ENCODE measurements around the gene LRRC14B.
"Not testable (repeated sequence)": the region's sequence is repeated elsewhere in the genome, so short reads cannot be mapped to it uniquely, and the experiment has no call there.

Gene LRRC14B

DNA sequence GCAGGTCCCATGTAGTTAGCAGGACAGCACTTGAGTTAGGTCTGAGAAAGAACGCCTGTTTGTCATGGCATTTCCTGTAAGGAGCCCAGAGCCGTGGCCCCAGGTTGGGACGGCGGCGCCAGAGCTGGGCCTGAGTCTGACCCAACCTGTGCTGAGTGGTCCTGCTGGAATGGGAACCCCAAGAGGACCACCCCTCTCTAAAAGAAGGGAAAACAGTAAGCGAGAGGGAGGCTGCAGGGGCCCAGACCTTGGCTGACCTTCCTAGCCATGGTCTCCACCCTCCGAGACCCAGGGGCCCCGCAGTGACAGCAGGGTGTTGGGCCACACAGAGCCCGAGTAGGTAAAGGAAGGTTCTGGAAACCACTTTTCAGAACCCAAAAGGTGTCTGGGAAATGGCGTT, 1.8 kb upstream of the LRRC14B start:
- DNase-seq (ENCODE audit: extremely low spot score, insufficient read length, low read depth) (no peak), FAIRE-seq (no peak)

DNA sequence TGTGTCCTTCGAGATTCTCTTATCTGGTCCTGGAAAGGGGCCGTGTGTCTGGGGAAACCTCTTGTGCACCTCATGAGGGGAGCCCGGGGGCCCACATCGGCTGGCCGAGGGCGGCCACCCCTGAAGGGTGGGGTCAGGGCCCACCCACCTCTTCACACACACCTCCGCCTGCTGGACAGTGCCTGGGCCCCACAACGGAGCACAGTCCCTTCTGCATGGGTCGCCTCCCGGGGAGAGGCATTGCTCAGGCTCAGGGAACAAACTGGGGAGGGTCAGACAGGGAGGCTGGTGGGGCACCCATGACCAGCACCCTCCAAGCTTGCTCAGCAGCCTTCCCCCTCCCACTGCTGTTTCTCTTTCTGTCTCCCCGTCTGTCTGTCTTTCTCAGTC, 1.3 kb upstream of the LRRC14B start:
- FAIRE-seq: no peak
- DNase-seq (ENCODE audit: extremely low spot score, insufficient read length, low read depth): no peak

DNA sequence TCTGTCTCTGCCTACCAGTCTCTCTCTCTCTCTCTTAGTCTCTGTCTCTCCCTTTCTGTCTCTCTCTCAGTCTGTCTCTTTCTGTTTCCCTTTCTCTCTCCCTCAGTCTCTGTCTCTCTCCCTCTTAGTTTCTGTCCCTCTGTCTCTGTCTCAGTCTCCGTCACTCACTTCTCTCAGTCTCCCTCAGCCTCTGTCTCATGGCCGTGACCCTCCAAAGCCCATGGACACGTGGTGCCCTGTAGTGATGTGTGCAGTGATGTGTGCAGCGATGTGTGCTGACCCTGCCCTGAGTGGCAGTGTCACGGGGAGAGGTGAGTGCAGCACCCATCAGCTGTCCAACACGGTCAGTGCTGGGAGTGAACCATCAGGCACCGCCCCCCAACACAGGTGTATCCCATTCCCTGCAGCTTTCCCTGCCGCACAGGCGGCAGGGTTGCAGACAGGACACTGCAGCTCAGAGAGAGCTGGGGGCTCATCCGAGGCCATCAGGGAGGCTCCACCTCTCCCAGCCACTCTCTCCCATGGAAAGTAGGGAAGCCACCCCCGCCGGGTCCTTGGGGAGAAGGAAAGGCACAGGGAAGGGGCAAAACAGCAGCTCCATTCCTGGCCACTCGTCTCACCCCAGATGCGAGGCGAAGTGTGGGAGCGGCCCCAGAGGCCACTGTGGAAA, 794 bp upstream of the LRRC14B start:
- DNase-seq (ENCODE audit: extremely low spot score, insufficient read length, low read depth): no peak
- FAIRE-seq: no peak

DNA sequence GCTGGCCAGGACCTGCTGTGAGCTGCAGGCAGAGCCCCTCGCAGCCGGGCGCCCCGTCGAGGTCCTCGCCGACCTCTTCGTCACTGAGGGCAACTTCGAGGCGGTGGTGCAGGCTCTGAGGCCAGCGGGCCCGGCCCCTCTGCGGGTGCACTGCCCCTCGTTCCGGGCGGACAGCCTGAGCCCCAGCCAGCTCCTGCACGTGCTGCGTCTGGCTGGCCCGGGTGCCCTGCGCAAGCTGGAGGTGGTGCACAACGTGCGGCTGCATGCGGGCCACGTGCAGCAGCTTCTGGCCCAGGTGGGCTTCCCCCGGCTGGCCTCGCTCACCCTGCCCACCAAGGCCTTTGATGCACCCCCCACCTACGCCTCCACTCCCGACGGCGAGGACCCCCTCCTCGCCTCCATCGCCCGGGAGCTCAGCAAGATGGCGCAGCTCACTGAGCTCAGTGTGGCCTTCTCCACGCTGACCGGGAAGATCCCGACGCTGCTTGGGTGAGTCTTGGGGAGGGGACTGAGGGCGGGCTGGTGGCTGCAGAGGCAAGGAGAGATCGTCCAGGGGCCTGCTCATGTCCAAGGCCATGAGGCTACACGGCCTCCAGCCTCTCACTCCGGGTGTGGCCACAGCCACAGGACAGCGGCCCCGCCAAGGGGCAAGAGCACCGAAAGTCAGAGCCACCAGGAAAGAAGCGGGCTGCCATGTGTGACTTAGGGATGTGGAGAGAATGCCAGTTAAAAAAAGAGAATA, 825 bp downstream of the LRRC14B start:
- DNase-seq (ENCODE audit: extremely low spot score, insufficient read length, low read depth): no peak
- FAIRE-seq: no peak

DNA sequence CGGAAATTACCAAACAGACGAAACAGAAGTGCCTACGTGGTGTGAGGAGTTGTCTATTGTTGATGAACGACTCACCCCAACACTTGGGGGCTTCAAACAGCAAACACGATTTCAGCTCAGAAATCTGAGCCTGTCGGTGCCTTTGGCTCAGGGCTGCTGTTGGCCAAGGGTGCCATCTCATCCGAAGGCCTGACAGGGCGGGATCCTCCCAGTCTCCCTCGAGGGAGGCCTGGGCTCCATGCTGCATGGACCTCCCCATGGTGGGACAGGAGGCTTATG, 1.3 kb downstream of the LRRC14B start:
- DNase-seq (ENCODE audit: extremely low spot score, insufficient read length, low read depth) (no peak), FAIRE-seq (no peak)

DNA sequence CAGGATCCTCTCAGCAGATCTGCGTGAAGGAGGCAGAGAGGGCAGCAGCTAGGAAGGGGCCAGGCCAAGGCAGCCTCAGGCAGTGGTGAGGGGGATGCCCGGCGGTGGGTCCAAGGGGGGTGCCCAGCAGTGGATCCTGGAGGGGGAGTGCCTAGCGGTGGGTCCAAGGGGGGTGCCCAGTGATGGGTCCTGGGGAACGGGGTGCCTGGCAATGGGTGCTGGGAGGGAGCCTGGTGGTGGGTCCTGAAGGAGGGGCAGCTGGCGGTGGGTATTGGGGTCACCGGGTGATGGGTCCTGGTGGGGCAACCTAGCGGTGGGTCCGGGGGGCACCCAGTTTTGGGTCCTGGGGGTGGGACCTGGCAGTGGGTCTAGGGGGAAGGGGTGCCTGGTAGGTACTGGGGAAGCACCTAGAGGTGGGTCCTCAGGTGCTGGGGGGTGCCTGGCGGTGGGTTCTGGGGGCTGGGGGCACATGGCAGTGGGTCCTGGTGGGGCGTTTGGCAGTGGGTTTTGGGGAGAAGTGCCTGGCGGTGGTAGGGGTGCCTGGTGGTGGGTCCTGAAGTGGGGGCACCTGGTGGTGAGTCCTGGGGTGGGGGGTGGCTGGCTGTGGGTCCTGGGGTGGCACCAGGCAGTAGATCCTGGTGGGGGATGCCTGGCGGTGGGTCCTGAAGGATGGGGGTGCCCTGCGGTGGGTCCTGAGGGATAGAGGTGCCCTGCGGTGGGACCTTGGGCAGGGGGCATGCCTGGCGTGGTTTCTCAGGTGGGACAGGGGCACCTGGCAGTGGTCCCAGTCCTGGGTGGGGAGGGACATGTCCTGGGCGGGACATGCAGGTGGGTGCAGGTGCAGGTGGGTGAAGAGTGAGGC, 1.9 kb downstream of the LRRC14B start:
- FAIRE-seq: no peak
- DNase-seq (ENCODE audit: extremely low spot score, insufficient read length, low read depth): no peak

DNA sequence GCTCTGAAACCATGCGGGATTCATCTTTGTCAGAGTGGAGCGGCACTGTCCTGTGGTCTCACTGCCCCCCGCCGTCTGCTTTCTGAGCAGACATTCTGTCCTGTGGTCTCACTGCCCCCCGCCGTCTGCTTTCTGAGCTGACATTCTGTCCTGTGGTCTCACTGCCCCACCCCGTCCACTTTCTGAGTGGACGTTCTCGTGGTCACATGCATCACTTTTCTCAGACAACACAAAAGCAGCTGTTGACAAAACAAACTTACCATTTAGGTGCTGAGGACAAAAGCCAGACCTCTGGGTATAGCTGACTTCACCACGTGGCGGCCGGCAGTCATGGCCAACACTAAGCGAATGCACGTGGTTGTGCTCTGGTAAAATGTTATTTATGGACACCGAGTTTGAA, 2.8 kb downstream of the LRRC14B start:
- DNase-seq (ENCODE audit: extremely low spot score, insufficient read length, low read depth) (no peak), FAIRE-seq (no peak)

DNA sequence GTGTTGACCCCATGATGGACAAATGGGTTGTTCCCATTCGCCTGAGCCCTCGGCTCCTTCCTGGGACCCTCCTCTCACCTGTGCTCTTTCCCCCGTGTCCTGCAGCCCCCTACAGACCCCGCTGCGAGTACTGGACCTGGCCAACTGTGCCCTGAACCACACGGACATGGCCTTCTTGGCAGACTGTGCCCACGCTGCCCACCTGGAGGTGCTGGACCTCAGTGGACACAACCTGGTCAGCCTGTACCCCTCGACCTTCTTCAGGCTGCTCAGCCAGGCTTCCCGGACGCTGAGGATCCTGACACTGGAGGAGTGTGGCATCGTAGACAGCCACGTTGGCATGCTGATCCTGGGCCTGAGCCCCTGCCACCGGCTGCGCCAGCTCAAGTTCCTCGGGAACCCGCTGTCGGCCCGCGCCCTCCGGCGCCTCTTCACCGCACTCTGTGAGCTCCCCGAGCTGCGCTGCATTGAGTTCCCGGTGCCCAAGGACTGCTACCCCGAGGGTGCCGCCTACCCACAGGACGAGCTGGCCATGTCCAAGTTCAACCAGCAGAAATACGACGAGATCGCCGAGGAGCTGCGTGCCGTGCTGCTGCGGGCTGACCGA, 3.4 kb downstream of the LRRC14B start:
- FAIRE-seq: no peak

DNA sequence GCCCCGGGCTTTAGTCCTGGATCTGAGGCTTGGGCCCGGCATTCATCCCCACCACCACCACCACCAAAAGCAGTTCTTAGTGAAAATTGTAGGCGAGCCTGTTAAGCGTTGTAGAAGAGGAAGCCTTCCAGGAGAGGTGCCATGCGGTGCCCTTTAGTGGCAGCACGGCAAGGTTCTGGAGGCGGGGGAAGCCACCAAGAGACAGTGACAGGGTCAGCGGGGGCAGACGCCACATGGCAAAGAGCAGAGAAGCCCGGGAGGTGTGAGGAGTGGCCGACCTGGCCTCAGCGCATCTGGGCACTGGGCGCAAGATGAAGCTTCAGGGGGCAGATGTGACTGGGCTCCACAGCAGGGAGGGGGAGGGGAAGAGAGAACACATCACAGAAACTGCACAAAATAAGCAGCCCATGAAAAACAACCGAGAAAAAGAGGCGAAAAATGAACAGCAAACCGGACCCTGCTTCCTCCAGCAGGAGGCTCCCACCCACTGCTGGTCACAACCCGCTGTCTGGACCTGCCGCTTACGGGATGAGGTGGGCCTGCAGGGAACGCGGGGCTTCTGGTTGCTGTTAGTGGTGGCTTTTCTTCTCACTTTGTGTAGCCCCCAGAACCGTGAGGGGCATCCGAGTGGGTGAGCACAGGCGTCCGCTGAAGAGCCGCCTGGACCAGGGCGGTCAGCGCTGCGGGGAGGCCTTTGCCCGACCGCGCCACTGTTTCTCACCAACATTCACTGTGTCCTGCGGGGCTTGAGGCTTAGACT, 4.3 kb downstream of the LRRC14B start:
- DNase-seq (ENCODE audit: extremely low spot score, insufficient read length, low read depth) (no peak), FAIRE-seq (no peak)

More for the DNA sequence above, 3.4 kb downstream of the LRRC14B start:
- DNase-seq (ENCODE audit: extremely low spot score, insufficient read length, low read depth): no peak

DNA sequence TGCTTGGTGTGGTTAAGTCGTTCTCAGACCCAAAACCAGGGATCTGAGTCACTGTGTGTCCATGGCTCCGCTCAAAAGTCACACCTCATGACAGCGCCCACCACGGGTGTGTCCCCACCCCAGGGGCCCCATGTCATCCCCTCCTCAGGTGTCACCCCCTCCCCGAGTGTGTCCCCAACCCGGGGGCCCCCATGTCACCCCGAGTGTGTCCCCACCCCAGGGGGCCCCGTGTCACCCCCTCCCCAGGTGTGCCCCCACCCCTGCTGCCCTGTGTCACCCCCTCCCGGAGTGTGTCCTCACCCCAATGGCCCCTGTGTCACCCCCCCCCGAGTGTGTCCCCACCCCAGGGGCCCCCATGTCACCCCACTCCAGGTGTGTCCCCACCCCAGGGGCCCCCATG, 5.1 kb downstream of the LRRC14B start:
- FAIRE-seq (no peak), DNase-seq (ENCODE audit: extremely low spot score, insufficient read length, low read depth) (no peak)

DNA sequence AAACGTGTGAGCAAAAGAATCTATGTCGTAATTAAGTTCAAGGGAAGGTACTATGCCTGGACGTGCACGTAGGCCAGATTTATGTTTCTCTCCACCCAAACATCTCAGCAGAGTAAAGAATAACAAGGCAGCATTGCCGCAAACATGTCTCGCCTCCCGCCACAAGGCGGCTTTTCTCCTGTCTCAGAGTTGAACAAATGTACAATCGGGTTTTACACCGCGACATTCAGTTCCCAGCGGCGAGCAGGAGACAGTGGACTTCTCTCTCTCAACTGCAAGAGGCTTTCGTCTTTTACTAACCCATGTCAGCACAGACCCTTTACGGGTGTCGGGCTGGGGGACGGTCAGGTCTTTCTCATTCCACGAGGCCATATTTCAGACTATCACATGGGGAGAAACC, 5.7 kb downstream of the LRRC14B start:
- FAIRE-seq; DNase-seq (ENCODE audit: extremely low spot score, insufficient read length, low read depth): not testable (repeated sequence)

DNA sequence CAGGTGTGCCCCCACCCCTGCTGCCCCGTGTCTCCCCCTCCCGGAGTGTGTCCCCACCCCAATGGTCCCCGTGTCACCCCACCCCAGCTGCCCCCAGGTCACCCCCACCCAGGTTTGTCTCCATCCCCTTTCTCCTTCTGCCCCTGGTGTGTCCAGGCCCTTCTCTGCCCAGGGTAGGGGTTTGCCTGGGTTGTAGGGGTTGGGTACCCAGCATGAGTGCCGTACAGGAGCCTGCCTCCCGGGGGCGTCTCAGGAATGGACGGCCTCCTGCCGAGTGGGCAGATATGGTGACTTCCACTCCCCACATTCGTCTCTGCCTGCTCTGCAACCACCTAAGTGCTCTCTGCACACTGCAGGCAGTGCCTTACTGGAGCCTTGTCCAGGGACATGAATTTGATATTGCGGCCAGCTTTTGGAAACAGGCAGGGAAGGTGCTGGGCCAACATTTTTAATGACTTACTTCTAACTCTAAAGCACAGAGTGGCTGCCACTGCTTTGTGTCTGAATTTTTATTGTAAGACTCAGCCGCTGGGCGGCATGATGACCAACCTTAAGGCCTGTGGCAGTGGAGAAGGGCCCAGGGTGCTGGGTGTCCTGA, 6.7 kb downstream of the LRRC14B start:
- FAIRE-seq (no peak), DNase-seq (ENCODE audit: extremely low spot score, insufficient read length, low read depth) (no peak)

DNA sequence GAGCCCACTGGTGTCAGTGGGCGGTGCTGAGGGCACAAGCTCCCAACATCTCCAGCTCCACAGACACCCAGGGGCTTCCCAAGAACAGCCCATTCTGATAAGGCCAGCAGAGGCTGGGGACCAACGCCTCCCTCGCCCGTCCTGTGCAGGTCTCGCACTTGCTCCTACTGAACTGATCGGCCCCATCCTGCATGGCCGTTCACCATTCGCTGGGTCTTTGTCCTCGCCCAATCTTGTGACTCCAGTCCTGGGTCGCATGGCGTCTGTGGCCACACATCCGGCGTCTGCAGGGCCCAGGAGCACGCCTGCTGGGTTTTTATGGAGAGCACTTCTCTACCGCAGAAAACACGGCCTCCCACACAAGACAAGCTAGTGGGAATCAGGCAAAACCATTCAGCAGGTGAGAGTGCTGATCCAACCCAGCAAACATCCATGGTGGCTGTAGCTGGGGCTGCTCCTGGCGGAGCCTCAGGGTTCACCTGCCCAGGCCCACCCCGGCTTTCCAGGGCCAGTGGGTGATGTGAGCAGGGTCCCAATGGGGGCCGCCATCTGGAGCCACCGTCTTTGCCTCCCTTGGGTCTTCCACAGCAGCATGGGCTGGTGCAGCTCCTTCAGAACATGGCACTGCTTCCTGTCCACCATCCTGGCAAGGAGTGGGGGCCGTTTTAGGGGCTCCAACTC, 7.4 kb downstream of the LRRC14B start:
- no peak for FAIRE-seq
- no peak for DNase-seq (ENCODE audit: extremely low spot score, insufficient read length, low read depth)

DNA sequence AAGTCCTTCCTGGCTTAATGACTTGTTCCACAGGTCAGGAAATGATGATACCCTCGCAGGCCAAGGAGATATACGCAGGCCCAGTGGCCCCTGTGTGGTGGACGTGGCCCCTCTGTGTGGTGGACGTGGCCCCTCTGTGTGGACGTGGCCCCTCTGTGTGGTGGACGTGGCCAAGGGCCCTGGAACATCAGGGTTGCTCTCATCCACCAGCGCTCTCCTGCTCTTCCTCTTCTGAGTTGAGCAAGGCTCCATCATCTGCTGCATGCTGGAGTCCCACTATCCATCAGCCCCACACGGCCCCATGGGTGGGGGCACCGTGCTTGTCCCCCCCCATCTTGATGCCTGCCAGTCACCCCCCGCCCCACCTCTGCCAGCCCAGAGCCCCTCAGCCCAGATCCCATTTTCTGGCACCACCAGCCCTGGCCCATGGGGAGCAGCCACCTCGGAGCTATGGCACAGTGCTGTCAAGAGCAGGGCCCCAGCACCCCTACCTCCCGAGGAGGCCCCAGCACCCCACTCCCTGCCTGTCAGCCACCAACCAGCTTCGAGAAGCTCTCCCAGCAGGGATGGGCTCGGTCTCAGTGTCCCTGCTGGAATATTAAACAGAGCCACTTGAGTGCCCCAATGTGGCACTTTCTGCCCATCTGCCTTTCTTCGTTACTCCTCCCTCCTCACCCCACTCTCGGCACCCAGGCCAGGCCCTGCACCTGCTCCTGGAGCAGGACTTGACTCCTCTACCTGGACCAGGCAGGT, 8.1 kb downstream of the LRRC14B start:
- no peak for DNase-seq (ENCODE audit: extremely low spot score, insufficient read length, low read depth)
- FAIRE-seq: no peak

DNA sequence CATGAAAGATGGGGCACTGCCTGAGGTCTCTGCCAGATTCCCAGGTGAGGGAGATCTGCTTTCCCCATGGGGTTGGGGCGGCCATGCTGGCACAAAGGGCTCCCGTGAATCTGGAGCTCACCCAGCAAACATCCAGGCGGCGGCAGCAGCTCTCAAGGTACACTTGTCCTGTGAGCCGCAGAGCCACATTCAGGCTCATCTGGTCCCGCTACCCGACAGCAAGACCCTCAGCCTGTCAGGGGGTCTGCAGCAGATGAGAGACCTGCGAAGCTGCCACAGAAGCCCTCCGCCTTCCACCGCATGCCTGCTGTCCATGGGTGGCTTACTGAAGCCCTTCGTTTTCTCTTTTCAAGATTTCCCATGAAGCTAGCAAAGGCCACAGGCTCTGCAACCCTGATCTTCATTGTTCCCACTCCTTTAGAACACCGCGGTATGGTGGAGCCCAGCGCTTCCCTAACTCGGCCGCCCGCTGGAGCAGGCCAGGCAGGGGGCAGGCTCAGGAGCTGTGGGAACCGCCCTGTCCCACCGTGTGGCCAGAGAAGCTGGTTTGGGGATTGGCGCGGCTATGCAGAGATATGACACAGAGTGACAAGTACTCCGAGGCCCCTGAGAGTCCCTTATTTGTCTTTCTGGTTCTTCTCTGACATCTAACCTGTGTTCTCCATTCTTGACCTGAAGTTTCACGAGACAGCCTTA, 8.8 kb downstream of the LRRC14B start:
- no peak for DNase-seq (ENCODE audit: extremely low spot score, insufficient read length, low read depth)
- FAIRE-seq: no peak

DNA sequence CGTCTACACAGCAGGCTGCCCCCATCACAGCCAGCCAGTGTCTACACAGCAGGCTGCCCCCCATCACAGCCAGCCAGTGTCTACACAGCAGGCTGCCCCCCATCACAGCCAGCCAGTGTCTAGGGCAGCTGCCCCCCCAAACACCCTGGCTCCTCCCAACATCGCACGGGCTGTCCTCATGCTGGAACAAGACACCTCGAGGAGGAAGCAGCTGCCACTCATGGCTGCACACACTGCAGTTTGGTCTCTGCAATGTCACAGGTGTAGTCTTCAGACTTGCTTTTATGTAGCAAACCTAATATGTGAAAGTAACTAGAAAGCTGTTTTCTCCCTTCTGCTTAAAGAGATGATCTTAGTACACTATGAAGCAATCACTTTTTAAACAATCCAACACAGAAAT, 9.7 kb downstream of the LRRC14B start:
- FAIRE-seq: no peak
- DNase-seq (ENCODE audit: extremely low spot score, insufficient read length, low read depth): no peak

DNA sequence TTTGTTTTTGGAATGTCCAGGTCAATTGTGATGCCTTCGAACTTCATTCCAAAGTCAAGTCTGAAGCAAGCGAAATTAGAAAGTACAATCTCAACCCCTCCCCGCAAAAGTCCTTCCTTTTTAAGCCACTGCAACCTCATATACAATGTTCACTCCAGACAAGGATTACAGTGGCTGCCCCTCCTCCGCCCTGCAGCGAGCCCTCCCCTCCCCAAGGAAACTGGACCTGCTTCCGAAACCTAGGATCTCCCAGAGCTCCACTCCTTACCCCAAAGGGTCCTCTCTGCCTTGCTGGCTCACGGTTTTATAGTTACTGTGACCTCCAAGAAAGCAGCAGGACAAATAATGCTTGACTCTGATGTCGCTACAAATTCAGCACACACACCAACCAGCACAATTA, 10.4 kb downstream of the LRRC14B start:
- FAIRE-seq: no peak
- DNase-seq (ENCODE audit: extremely low spot score, insufficient read length, low read depth): no peak
